Caco-2 (cell line): Measurements from ENCODE around the gene CACNA1H. TPM values are rescaled to one million over a fixed set of nuclear protein-coding genes. Genes with fewer than 3 reads are reported as not detected.

Experiments
- BruUV-seq: library from RNA; stranded (reverse); fragments of 400-500 nt; replicated peaks from 2 replicates; lab custom pipeline; 2021; lab: Mats Ljungman, UMichigan
- CTCF ChIA-PET: fragments of 300-600 bp; sonication (Branson Sonifier 250); formaldehyde crosslinking; loops from one replicate; lab custom pipeline; 2022; ENCODE audit warnings: antibody characterized with exemption; lab: Charles Lee
- POLR2A ChIA-PET: fragments of 300-600 bp; sonication (Branson Sonifier 250); formaldehyde crosslinking; loops from one replicate; lab custom pipeline; 2022; ENCODE audit warnings: antibody characterized with exemption; lab: Charles Lee
- DNase-seq, 2 experiments: peaks; one replicate each; pipeline versions ENCODE4 v3.0.0 to v3.0.0-alpha.2; 2020 to 2022
- H3K27me3 ChIP-seq: replicated peaks from 2 replicates; pipeline ENCODE4 v1.6.0; 2011; ENCODE audit warnings: low read length; ENCODE audit not compliant: control insufficient read depth, insufficient read depth
- H3K36me3 ChIP-seq: 2 replicates; pipeline ENCODE4 v1.5.1; 2011; ENCODE audit warnings: low read length; ENCODE audit not compliant: control insufficient read depth, insufficient read depth
- H3K4me1 ChIP-seq: fragments of 250-450 bp; sonication (Bioruptor Pico); 2 replicates; pipeline ENCODE4 v1.5.1; 2020; ENCODE audit warnings: mild to moderate bottlenecking
- H3K4me3 ChIP-seq: 2 replicates; pipeline ENCODE4 v1.5.1; 2011; ENCODE audit warnings: low read depth, mild to moderate bottlenecking, control low read depth, low read length
- H3K9me3 ChIP-seq: fragments of 250-450 bp; sonication (Bioruptor Pico); 2 replicates; pipeline ENCODE4 v1.5.1; 2020; ENCODE audit warnings: mild to moderate bottlenecking, moderate library complexity
- H3K27ac Mint-ChIP-seq: one replicate; pipeline ENCODE4 v1.8.0; 2022; ENCODE audit warnings: mixed read lengths; ENCODE audit not compliant: unreplicated experiment
- H3K27me3 Mint-ChIP-seq: one replicate; pipeline ENCODE4 v1.8.0; 2022; ENCODE audit warnings: mixed read lengths; ENCODE audit not compliant: insufficient read depth, unreplicated experiment
- H3K36me3 Mint-ChIP-seq: one replicate; pipeline ENCODE4 v1.8.0; 2022; ENCODE audit warnings: mild to moderate bottlenecking, mixed read lengths; ENCODE audit not compliant: insufficient read depth, unreplicated experiment
- H3K4me1 Mint-ChIP-seq: one replicate; pipeline ENCODE4 v1.8.0; 2022; ENCODE audit warnings: low read depth, mixed read lengths; ENCODE audit not compliant: unreplicated experiment
- H3K4me3 Mint-ChIP-seq: one replicate; pipeline ENCODE4 v1.8.0; 2022; ENCODE audit warnings: mild to moderate bottlenecking, moderate library complexity, mixed read lengths; ENCODE audit not compliant: unreplicated experiment
- H3K9me3 Mint-ChIP-seq: one replicate; pipeline ENCODE4 v1.8.0; 2022; ENCODE audit warnings: mixed read lengths; ENCODE audit not compliant: unreplicated experiment
- CTCF ChIP-seq, 2 experiments: fragments of 200-600 bp in 1 of 2; IDR thresholded peaks; 1 replicate in 1 of 2; 2 replicates in 1 of 2; pipeline versions ENCODE4 v1.5.1 to v1.8.0; 2011 to 2022; ENCODE audit warnings: antibody characterized with exemption in 1 of 2, control low read depth in 1 of 2, inconsistent platforms in 1 of 2, low read depth in 1 of 2, low read length in 1 of 2, mild to moderate bottlenecking in 1 of 2, moderate library complexity in 1 of 2; ENCODE audit not compliant: insufficient read depth in 1 of 2, severe bottlenecking in 1 of 2, unreplicated experiment in 1 of 2
- intact Hi-C: fragments of 100-400 bp; cut with micrococcal nuclease; formaldehyde crosslinking; loops from one replicate; pipeline ENCODE4 v1.10.0; 2022; ENCODE audit not compliant: unreplicated experiment
- total RNA-seq: library from RNA; stranded (reverse); gene quantifications from 2 replicates; pipeline ENCODE4 v1.2.3, GENCODE V29; 2022

The CACNA1H gene
- total RNA-seq, 1 experiment from 2014 or later, result 5.1 TPM

- POLR2A ChIA-PET, result no interaction called here
- Mint-ChIP-seq H3K36me3 (no peaks in the 10 kb centered on the region), H3K27me3 (peaks cover 4% of the 10 kb centered on the region), H3K27ac (no peak overlapping the region), H3K9me3 (no peaks in the 10 kb centered on the region), H3K4me1 (no peaks in the 10 kb centered on the region), H3K4me3 (no peak overlapping the region)
- CTCF ChIA-PET, result no interaction called here
- no peaks in the 10 kb centered on the region for H3K9me3 ChIP-seq
- no peaks in the 10 kb centered on the region; the same call in 1 of the 2 replicates for H3K27me3 ChIP-seq
- no peak for DNase-seq
- no peak for TF ChIP-seq CTCF (IDR thresholded peaks at IDR 0.05; ENCODE audit: insufficient read depth in 1 of 2, low read depth in 1 of 2, low read length in 1 of 2, severe bottlenecking in 1 of 2, unreplicated experiment in 1 of 2)
- no peaks in the 10 kb centered on the region for H3K4me1 ChIP-seq
- no peak overlapping the region for H3K4me3 ChIP-seq
- intact Hi-C loops, result no loop called here
- no TSS peak for BruUV-seq
- no peaks in the 10 kb centered on the region for H3K36me3 ChIP-seq
Measured at GRCh38 chr16:1256874-1257322, 104.0 kb downstream of the CACNA1H start.

GRCh38 chr16:1257561-1258224 lies 104.8 kb downstream of the CACNA1H start:
- no peaks in the 10 kb centered on the region; the same call in 1 of the 2 replicates for H3K27me3 ChIP-seq
- no peaks in the 10 kb centered on the region for H3K36me3 Mint-ChIP-seq

GRCh38 chr16:1258225-1258600 lies 105.3 kb downstream of the CACNA1H start:
- BruUV-seq, result no TSS peak
- Mint-ChIP-seq H3K4me3 (no peak overlapping the region), H3K9me3 (no peaks in the 10 kb centered on the region), H3K36me3 (no peaks in the 10 kb centered on the region), H3K4me1 (no peaks in the 10 kb centered on the region), H3K27me3 (peaks cover 4% of the 10 kb centered on the region), H3K27ac (no peak overlapping the region)
- POLR2A ChIA-PET, result no interaction called here
- Histone ChIP-seq H3K27me3 (no peaks in the 10 kb centered on the region; the same call in 1 of the 2 replicates), H3K9me3 (no peaks in the 10 kb centered on the region), H3K4me3 (no peak overlapping the region), H3K4me1 (no peaks in the 10 kb centered on the region), H3K36me3 (no peaks in the 10 kb centered on the region)
- intact Hi-C loops, result no loop called here
- TF ChIP-seq CTCF (IDR thresholded peaks at IDR 0.05; ENCODE audit: insufficient read depth in 1 of 2, low read depth in 1 of 2, low read length in 1 of 2, severe bottlenecking in 1 of 2, unreplicated experiment in 1 of 2), result no peak
- DNase-seq, result no peak
- CTCF ChIA-PET, result no interaction called here

More at GRCh38 chr16:1257561-1258224, 104.8 kb downstream of the CACNA1H start:
- no peaks in the 10 kb centered on the region for H3K36me3 ChIP-seq
- TF ChIP-seq CTCF (IDR thresholded peaks at IDR 0.05; ENCODE audit: insufficient read depth in 1 of 2, low read depth in 1 of 2, low read length in 1 of 2, severe bottlenecking in 1 of 2, unreplicated experiment in 1 of 2), result no peak
- H3K4me1 Mint-ChIP-seq, result no peaks in the 10 kb centered on the region
- no peak overlapping the region for H3K27ac Mint-ChIP-seq
- no peak overlapping the region for H3K4me3 Mint-ChIP-seq
- H3K27me3 Mint-ChIP-seq, result peaks cover 4% of the 10 kb centered on the region
- no peaks in the 10 kb centered on the region for H3K9me3 ChIP-seq
- no peak overlapping the region for H3K4me3 ChIP-seq
- H3K9me3 Mint-ChIP-seq, result no peaks in the 10 kb centered on the region
- ChIA-PET POLR2A (no interaction called here), CTCF (no interaction called here)
- BruUV-seq, result no TSS peak
- intact Hi-C loops, result no loop called here
- H3K4me1 ChIP-seq, result no peaks in the 10 kb centered on the region
- DNase-seq, result no peak
